ENCODE results near the gene SRP68.

SRP68 gene

GRCh38 chr17:76079535-76079955 lies 7.2 kb upstream of the SRP68 start:
- TF ChIP-seq USF1 (IDR thresholded peaks at IDR 0.05): no peak
- TF ChIP-seq TAF1 (IDR thresholded peaks at IDR 0.05; ENCODE audit: low read depth): 0 out of 2 replicates have a peak, but pooled peaks have one; percentile 7

GRCh38 chr17:76078860-76079534 lies 6.7 kb upstream of the SRP68 start, which contains the start of gene ZACN:
ZACN (plus strand) TSS chr17:76079182; CDS start chr17:76079265, 83 bp downstream.
- 0 out of 2 replicates have a peak, but pooled peaks have one; percentile 3 for TF ChIP-seq TAF1 (IDR thresholded peaks at IDR 0.05; ENCODE audit: low read depth)
- TF ChIP-seq EP300 (IDR thresholded peaks at IDR 0.05; ENCODE audit: borderline replicate concordance): 0 out of 2 replicates have a peak, but pooled peaks have one; percentile 16
- TF ChIP-seq CEBPB (IDR thresholded peaks at IDR 0.05): no peak
- TF ChIP-seq TEAD4 (IDR thresholded peaks at IDR 0.05): no peak
- no peak for TF ChIP-seq FOXM1 (IDR thresholded peaks at IDR 0.05; ENCODE audit: borderline replicate concordance, low read depth)
- TF ChIP-seq NFIC (IDR thresholded peaks at IDR 0.05): no peak
- TF ChIP-seq REST (IDR thresholded peaks at IDR 0.05; ENCODE audit: low read depth): no peak
- no peak for TF ChIP-seq RAD21 (IDR thresholded peaks at IDR 0.05; ENCODE audit: low read depth)
- TF ChIP-seq TCF12 (IDR thresholded peaks at IDR 0.05; ENCODE audit: low read depth): no peak
- TF ChIP-seq USF1 (IDR thresholded peaks at IDR 0.05): no peak
- TF ChIP-seq YY1 (IDR thresholded peaks at IDR 0.05; ENCODE audit: low read depth): 0 out of 2 replicates have a peak, but pooled peaks have one; percentile 7
- no peak for TF ChIP-seq CREB1 (IDR thresholded peaks at IDR 0.05; ENCODE audit: low read depth)
- no peak for TF ChIP-seq ZBTB7A (IDR thresholded peaks at IDR 0.05; ENCODE audit: low read depth)
- no peak for TF ChIP-seq EGR1 (IDR thresholded peaks at IDR 0.05)
- TF ChIP-seq MAX (IDR thresholded peaks at IDR 0.05): no peak

GRCh38 chr17:76078370-76078769 lies 6.1 kb upstream of the SRP68 start:
- TF ChIP-seq CEBPB (IDR thresholded peaks at IDR 0.05): 0 out of 2 replicates have a peak, but pooled peaks have one; percentile 29

- no peak for TF ChIP-seq CREB1 (IDR thresholded peaks at IDR 0.05; ENCODE audit: low read depth)
- TF ChIP-seq YY1 (IDR thresholded peaks at IDR 0.05; ENCODE audit: low read depth): no peak
- no peak for TF ChIP-seq REST (IDR thresholded peaks at IDR 0.05; ENCODE audit: low read depth)
- no peak for TF ChIP-seq ZBTB7A (IDR thresholded peaks at IDR 0.05; ENCODE audit: low read depth)
- no peak for TF ChIP-seq FOXM1 (IDR thresholded peaks at IDR 0.05; ENCODE audit: borderline replicate concordance, low read depth)
- TF ChIP-seq TAF1 (IDR thresholded peaks at IDR 0.05; ENCODE audit: low read depth): no peak
- no peak for TF ChIP-seq RAD21 (IDR thresholded peaks at IDR 0.05; ENCODE audit: low read depth)
- no peak for TF ChIP-seq EP300 (IDR thresholded peaks at IDR 0.05; ENCODE audit: borderline replicate concordance)
- no peak for TF ChIP-seq EGR1 (IDR thresholded peaks at IDR 0.05)
- TF ChIP-seq TCF12 (IDR thresholded peaks at IDR 0.05; ENCODE audit: low read depth): no peak
- no peak for TF ChIP-seq MAX (IDR thresholded peaks at IDR 0.05)
- no peak for TF ChIP-seq CEBPB (IDR thresholded peaks at IDR 0.05)
These were observed 5.3 kb upstream of the SRP68 start for GRCh38 chr17:76077584-76078110.

- no peak for TF ChIP-seq CREB1 (IDR thresholded peaks at IDR 0.05; ENCODE audit: low read depth)
- no peak for TF ChIP-seq FOXM1 (IDR thresholded peaks at IDR 0.05; ENCODE audit: borderline replicate concordance, low read depth)
- TF ChIP-seq USF1 (IDR thresholded peaks at IDR 0.05): no peak
- TF ChIP-seq MAX (IDR thresholded peaks at IDR 0.05): no peak; the same call in none of the 2 replicates
- TF ChIP-seq TCF12 (IDR thresholded peaks at IDR 0.05; ENCODE audit: low read depth): no peak
- TF ChIP-seq YY1 (IDR thresholded peaks at IDR 0.05; ENCODE audit: low read depth): no peak
- no peak for TF ChIP-seq CEBPB (IDR thresholded peaks at IDR 0.05)
- no peak for TF ChIP-seq RAD21 (IDR thresholded peaks at IDR 0.05; ENCODE audit: low read depth)
- no peak for TF ChIP-seq TEAD4 (IDR thresholded peaks at IDR 0.05)
- TF ChIP-seq EGR1 (IDR thresholded peaks at IDR 0.05): no peak
- no peak for TF ChIP-seq TAF1 (IDR thresholded peaks at IDR 0.05; ENCODE audit: low read depth)
- no peak for TF ChIP-seq EP300 (IDR thresholded peaks at IDR 0.05; ENCODE audit: borderline replicate concordance)
- no peak for TF ChIP-seq ZBTB7A (IDR thresholded peaks at IDR 0.05; ENCODE audit: low read depth)
These were observed 4.7 kb upstream of the SRP68 start for GRCh38 chr17:76076765-76077583.

Data from Ishikawa (cell line).